MM.1S (cell line): ENCODE measurements around the gene EDARADD.

ENCODE experiments used
- DNase-seq: peaks from one replicate; pipeline ENCODE4 v3.0.0-alpha.2; 2015
- H2AFZ ChIP-seq: fragments of 300-600 bp; sonication (generic); 2 replicates; pipeline ENCODE4 v1.6.0; 2016; ENCODE audit warnings: antibody characterized with exemption, low read length
- H3F3A ChIP-seq: fragments of 300-600 bp; sonication (generic); 2 replicates; pipeline ENCODE4 v1.6.1; 2016; ENCODE audit warnings: mild to moderate bottlenecking, antibody characterized with exemption, low read length, moderate library complexity, mixed read lengths; ENCODE audit not compliant: insufficient read depth
- H3K27ac ChIP-seq: fragments of 300-600 bp; sonication (generic); 2 replicates; pipeline ENCODE4 v1.5.1; 2016; ENCODE audit warnings: mild to moderate bottlenecking, low read length
- H3K27me3 ChIP-seq: fragments of 300-600 bp; sonication (generic); replicated peaks from 2 replicates; pipeline ENCODE4 v1.6.0; 2016; ENCODE audit warnings: low read length; ENCODE audit not compliant: insufficient read depth
- H3K36me3 ChIP-seq: fragments of 300-600 bp; sonication (generic); replicated peaks from 2 replicates; pipeline ENCODE4 v1.6.1; 2016; ENCODE audit warnings: mild to moderate bottlenecking, low read length, mixed read lengths; ENCODE audit not compliant: insufficient read depth
- H3K4me1 ChIP-seq: fragments of 300-600 bp; sonication (generic); 2 replicates; pipeline ENCODE4 v1.6.1; 2016; ENCODE audit warnings: low read length, mixed read lengths
- H3K4me2 ChIP-seq: fragments of 300-600 bp; sonication (generic); 2 replicates; pipeline ENCODE4 v1.6.0; 2016; ENCODE audit warnings: low read depth, low read length
- H3K4me3 ChIP-seq: fragments of 300-600 bp; sonication (generic); 2 replicates; pipeline ENCODE4 v1.5.1; 2016; ENCODE audit warnings: low read length, mixed read lengths
- H3K79me2 ChIP-seq: fragments of 300-600 bp; sonication (generic); 2 replicates; pipeline ENCODE4 v1.6.1; 2016; ENCODE audit warnings: mixed run types, low read length, mixed read lengths
- H3K9ac ChIP-seq: fragments of 300-600 bp; sonication (generic); 2 replicates; pipeline ENCODE4 v1.6.1; 2016; ENCODE audit warnings: low read length, mixed read lengths
- H3K9me2 ChIP-seq: fragments of 300-600 bp; sonication (generic); replicated peaks from 2 replicates; pipeline ENCODE4 v1.6.1; 2016; ENCODE audit warnings: mild to moderate bottlenecking, low read length, mixed read lengths; ENCODE audit not compliant: insufficient read depth
- H3K9me3 ChIP-seq: fragments of 300-600 bp; sonication (generic); replicated peaks from 2 replicates; pipeline ENCODE4 v1.6.1; 2016; ENCODE audit warnings: mild to moderate bottlenecking, low read length, mixed read lengths; ENCODE audit not compliant: insufficient read depth
- H4K20me1 ChIP-seq: fragments of 300-600 bp; sonication (generic); 2 replicates; pipeline ENCODE4 v1.6.1; 2016; ENCODE audit warnings: mild to moderate bottlenecking, low read length, moderate library complexity, mixed read lengths; ENCODE audit not compliant: insufficient read depth
- CTCF ChIP-seq: fragments of 300-600 bp; sonication (generic); IDR thresholded peaks from 2 replicates; pipeline ENCODE4 v1.5.1; 2016; ENCODE audit warnings: antibody characterized with exemption, low read length, mixed read lengths
- EZH2 ChIP-seq: fragments of 300-600 bp; sonication (generic); optimal IDR thresholded peaks from 2 replicates; pipeline ENCODE3; 2017; ENCODE audit warnings: low read depth, mild to moderate bottlenecking, antibody characterized with exemption, low read length, mixed read lengths
- EZH2phosphoT487 ChIP-seq: fragments of 300-600 bp; sonication (generic); IDR thresholded peaks from 2 replicates; pipeline ENCODE4 v1.6.1; 2018; ENCODE audit warnings: antibody characterized with exemption, low read length

Gene EDARADD

GRCh38 chr1:236371083-236371482 lies 23.0 kb upstream of the EDARADD start:
- Histone ChIP-seq H3K9ac (no peak overlapping the region), H3K27ac (no peak overlapping the region), H4K20me1 (no peaks in the 10 kb centered on the region), H3K9me2 (no peaks in the 10 kb centered on the region; the same call in 1 of the 2 replicates), H3K27me3 (no peaks in the 10 kb centered on the region), H3K36me3 (no peaks in the 10 kb centered on the region), H3K9me3 (no peaks in the 10 kb centered on the region), H3K4me2 (no peak overlapping the region), H3F3A (no peaks in the 10 kb centered on the region), H3K4me3 (no peak overlapping the region), H2AFZ (no peak overlapping the region), H3K79me2 (no peaks in the 10 kb centered on the region), H3K4me1 (no peaks in the 10 kb centered on the region)
- DNase-seq: no peak
- TF ChIP-seq EZH2phosphoT487 (no peak), CTCF (no peak), EZH2 (no peak)

GRCh38 chr1:236377832-236378535 lies 16.1 kb upstream of the EDARADD start:
- Histone ChIP-seq H3K4me2 (no peak overlapping the region), H3K9me3 (no peaks in the 10 kb centered on the region), H3K9ac (no peak overlapping the region), H3K27me3 (no peaks in the 10 kb centered on the region), H3K4me1 (no peaks in the 10 kb centered on the region), H3F3A (no peaks in the 10 kb centered on the region), H3K36me3 (no peaks in the 10 kb centered on the region), H2AFZ (no peak overlapping the region), H3K9me2 (no peaks in the 10 kb centered on the region; the same call in 1 of the 2 replicates), H4K20me1 (no peaks in the 10 kb centered on the region), H3K79me2 (no peaks in the 10 kb centered on the region), H3K27ac (no peak overlapping the region), H3K4me3 (no peak overlapping the region)
- TF ChIP-seq EZH2 (no peak), CTCF (no peak), EZH2phosphoT487 (no peak)
- DNase-seq: no peak

GRCh38 chr1:236381565-236382158 lies 12.4 kb upstream of the EDARADD start:
- H3F3A ChIP-seq: no peaks in the 10 kb centered on the region

More at GRCh38 chr1:236381565-236382158, 12.4 kb upstream of the EDARADD start:
- H2AFZ ChIP-seq: no peak overlapping the region
- H3K4me3 ChIP-seq: no peak overlapping the region
- H3K27me3 ChIP-seq: no peaks in the 10 kb centered on the region
- no peak for TF ChIP-seq EZH2
- TF ChIP-seq CTCF: no peak
- TF ChIP-seq EZH2phosphoT487: no peak
- H3K4me1 ChIP-seq: no peaks in the 10 kb centered on the region
- H3K9ac ChIP-seq: no peak overlapping the region
- H3K36me3 ChIP-seq: no peaks in the 10 kb centered on the region
- H3K9me3 ChIP-seq: no peaks in the 10 kb centered on the region
- no peaks in the 10 kb centered on the region for H4K20me1 ChIP-seq
- H3K4me2 ChIP-seq: no peak overlapping the region
- no peaks in the 10 kb centered on the region for H3K9me2 ChIP-seq
- H3K79me2 ChIP-seq: no peaks in the 10 kb centered on the region
- H3K27ac ChIP-seq: no peak overlapping the region
- DNase-seq: no peak
